ENCODE results near the gene MEGF9.

DNA sequence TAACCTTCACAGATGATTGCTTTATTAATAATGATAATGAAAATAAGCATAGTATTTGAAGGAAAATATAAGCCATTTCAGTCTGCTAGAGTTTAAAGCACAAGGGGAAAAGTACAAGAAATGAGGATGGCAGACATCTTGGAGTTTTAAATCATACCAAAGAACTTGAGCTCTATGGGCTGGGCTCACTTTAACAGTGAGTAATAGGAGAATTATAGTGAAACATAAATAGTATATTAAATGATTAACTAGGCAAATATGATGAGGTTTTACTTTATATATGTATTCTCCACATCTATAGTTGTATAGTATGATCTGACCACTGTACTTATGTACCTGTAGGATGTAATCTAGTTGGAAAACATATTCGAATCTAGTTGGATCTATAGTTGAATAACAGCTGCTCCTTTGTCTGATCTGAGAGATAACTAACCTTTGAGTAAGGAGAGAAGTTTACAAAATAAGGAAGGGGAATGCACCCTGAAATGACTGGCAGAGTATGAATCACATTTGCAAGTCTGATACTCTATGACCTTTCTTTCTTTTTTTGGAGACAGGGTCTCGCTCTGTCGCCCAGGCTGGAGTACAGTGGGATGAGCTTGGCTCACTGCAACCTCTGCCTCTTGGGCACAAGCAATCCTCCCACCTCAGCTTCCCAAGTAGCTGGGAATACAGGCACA is 17.6 kb downstream of the MEGF9 start:
- TF ChIP-seq CTCF (IDR thresholded peaks at IDR 0.05) (no peak), EZH2 (IDR thresholded peaks at IDR 0.05; ENCODE audit: borderline replicate concordance, insufficient read depth, low read depth, low read length, poor library complexity, severe bottlenecking) (no peak)
